WTC11 (cell line): Measurements from ENCODE around the gene STAB1. TPM values are rescaled to one million over a fixed set of nuclear protein-coding genes. Genes with fewer than 3 reads are reported as not detected.

Source experiments
- ATAC-seq: fragments of 200-7000 bp; cut with Tn5 transposase; 2 replicates; pipeline ENCODE4 v1.10.0; 2021; ENCODE audit warnings: mild to moderate bottlenecking, moderate library complexity
- CTCF ChIA-PET: fragments of 300-600 bp; sonication (Branson Sonifier 250); formaldehyde crosslinking; loops from one replicate; lab custom pipeline; 2021; ENCODE audit warnings: antibody characterized with exemption; lab: Charles Lee
- POLR2A ChIA-PET: fragments of 350-600 bp; sonication (Branson Sonifier 250); formaldehyde crosslinking; loops from one replicate; lab custom pipeline; 2021; ENCODE audit warnings: antibody characterized with exemption; lab: Charles Lee
- DNase-seq: peaks from one replicate; pipeline ENCODE4 v3.0.0; 2021; ENCODE audit warnings: low spot score
- H3K27ac Mint-ChIP-seq: 2 replicates; pipeline ENCODE4 v1.8.0; 2021; ENCODE audit warnings: mixed read lengths
- H3K27me3 Mint-ChIP-seq: 2 replicates; pipeline ENCODE4 v1.8.0; 2021; ENCODE audit warnings: low read depth, mild to moderate bottlenecking, moderate library complexity, mixed read lengths
- H3K36me3 Mint-ChIP-seq: 2 replicates; pipeline ENCODE4 v1.8.0; 2021; ENCODE audit warnings: mixed read lengths
- H3K4me1 Mint-ChIP-seq: 2 replicates; pipeline ENCODE4 v1.8.0; 2022; ENCODE audit warnings: mixed read lengths
- H3K4me3 Mint-ChIP-seq: 2 replicates; pipeline ENCODE4 v1.8.0; 2021; ENCODE audit warnings: mild to moderate bottlenecking, moderate library complexity, mixed read lengths
- H3K9me3 Mint-ChIP-seq: 2 replicates; pipeline ENCODE4 v1.8.0; 2021; ENCODE audit warnings: mixed read lengths
- ESRRA ChIP-seq: sonication (generic); formaldehyde crosslinking; IDR thresholded peaks from 2 replicates; pipeline ENCODE4 v1.8.1; 2022; ENCODE audit warnings: mild to moderate bottlenecking, missing genetic modification reagents, borderline replicate concordance
- ETV6 ChIP-seq: sonication (generic); formaldehyde crosslinking; IDR thresholded peaks from 2 replicates; pipeline ENCODE4 v1.8.1; 2022; ENCODE audit warnings: mild to moderate bottlenecking, missing genetic modification reagents
- GRHL2 ChIP-seq: fragments of 250-450 bp; sonication (Bioruptor Pico); IDR thresholded peaks from 2 replicates; pipeline ENCODE4 v1.8.0; 2022; ENCODE audit warnings: mild to moderate bottlenecking, moderate library complexity; ENCODE audit not compliant: insufficient replicate concordance, severe bottlenecking
- HMGXB4 ChIP-seq: sonication (generic); formaldehyde crosslinking; IDR thresholded peaks from 2 replicates; pipeline ENCODE4 v1.8.1; 2023; ENCODE audit warnings: mild to moderate bottlenecking, moderate library complexity, missing genetic modification reagents
- KAT7 ChIP-seq: sonication (generic); formaldehyde crosslinking; IDR thresholded peaks from 2 replicates; pipeline ENCODE4 v1.8.1; 2023; ENCODE audit warnings: missing genetic modification reagents, mild to moderate bottlenecking, borderline replicate concordance
- MYBL2 ChIP-seq: sonication (generic); formaldehyde crosslinking; IDR thresholded peaks from 2 replicates; pipeline ENCODE4 v1.8.1; 2023; ENCODE audit warnings: mild to moderate bottlenecking, moderate library complexity, missing genetic modification reagents
- NFATC4 ChIP-seq: fragments of 250-450 bp; sonication (Bioruptor Pico); IDR thresholded peaks from 2 replicates; pipeline ENCODE4 v1.9.0; 2021; ENCODE audit warnings: mild to moderate bottlenecking
- PRRX2 ChIP-seq: fragments of 250-450 bp; sonication (Bioruptor Pico); IDR thresholded peaks from 2 replicates; pipeline ENCODE4 v1.8.0; 2021; ENCODE audit warnings: mild to moderate bottlenecking
- RORB ChIP-seq: fragments of 250-450 bp; sonication (Bioruptor Pico); IDR thresholded peaks from 2 replicates; pipeline ENCODE4 v1.9.0; 2021; ENCODE audit warnings: mild to moderate bottlenecking
- SMAD4 ChIP-seq: sonication (generic); formaldehyde crosslinking; IDR thresholded peaks from 2 replicates; pipeline ENCODE4 v1.8.0; 2022; ENCODE audit warnings: mild to moderate bottlenecking, missing genetic modification reagents
- TEAD1 ChIP-seq: sonication (generic); formaldehyde crosslinking; IDR thresholded peaks from 2 replicates; pipeline ENCODE4 v1.8.0; 2022; ENCODE audit warnings: mild to moderate bottlenecking, missing genetic modification reagents
- TEAD4 ChIP-seq: sonication (generic); formaldehyde crosslinking; IDR thresholded peaks from 2 replicates; pipeline ENCODE4 v1.8.0; 2022; ENCODE audit warnings: mild to moderate bottlenecking, missing genetic modification reagents
- TP53 ChIP-seq: sonication (generic); formaldehyde crosslinking; IDR thresholded peaks from 2 replicates; pipeline ENCODE4 v1.8.1; 2023; ENCODE audit warnings: mild to moderate bottlenecking, missing genetic modification reagents
- ZMAT4 ChIP-seq: fragments of 250-450 bp; sonication (Bioruptor Pico); IDR thresholded peaks from 2 replicates; pipeline ENCODE4 v1.9.0; 2021; ENCODE audit warnings: mild to moderate bottlenecking
- ZNF232 ChIP-seq: sonication (generic); formaldehyde crosslinking; IDR thresholded peaks from 2 replicates; pipeline ENCODE4 v1.8.0; 2022; ENCODE audit warnings: mild to moderate bottlenecking, missing genetic modification reagents
- ZNF532 ChIP-seq: fragments of 250-450 bp; sonication (Bioruptor Pico); IDR thresholded peaks from 2 replicates; pipeline ENCODE4 v1.9.0; 2021; ENCODE audit warnings: mild to moderate bottlenecking, borderline replicate concordance
- ZNF671 ChIP-seq: fragments of 250-450 bp; sonication (Bioruptor Pico); IDR thresholded peaks from 2 replicates; pipeline ENCODE4 v1.8.0; 2021; ENCODE audit warnings: mild to moderate bottlenecking
- total RNA-seq: library from RNA; stranded (reverse); gene quantifications from 3 replicates; pipeline ENCODE4 v1.2.3, GENCODE V29; 2021
- TF ChIP-seq, protein P1 (sequence below): fragments of 250-450 bp; sonication (Bioruptor Pico); IDR thresholded peaks from 2 replicates; pipeline ENCODE4 v1.9.0; 2021; ENCODE audit warnings: moderate library complexity, mild to moderate bottlenecking, inconsistent platforms, borderline replicate concordance
- TF ChIP-seq, protein P2 (sequence below): sonication (generic); formaldehyde crosslinking; IDR thresholded peaks from 2 replicates; pipeline ENCODE4 v1.8.1; 2022; ENCODE audit warnings: mild to moderate bottlenecking, missing genetic modification reagents, moderate library complexity, borderline replicate concordance

The STAB1 gene
- total RNA-seq, 1 experiment from 2014 or later = 1.9 TPM

- TF ChIP-seq TEAD1 (CRISPR knock-in tag) = no peak
- no peak for TF ChIP-seq ZMAT4 (CRISPR knock-in tag)
- no peak for TF ChIP-seq RORB (CRISPR knock-in tag)
- no peak for TF ChIP-seq ZNF671 (CRISPR knock-in tag)
- no peak for TF ChIP-seq KAT7
- TF ChIP-seq MYBL2 (CRISPR knock-in tag) = no peak
These were observed 18.1 kb downstream of the STAB1 start (continued) for GRCh38 chr3:52513281-52513680.

DNA sequence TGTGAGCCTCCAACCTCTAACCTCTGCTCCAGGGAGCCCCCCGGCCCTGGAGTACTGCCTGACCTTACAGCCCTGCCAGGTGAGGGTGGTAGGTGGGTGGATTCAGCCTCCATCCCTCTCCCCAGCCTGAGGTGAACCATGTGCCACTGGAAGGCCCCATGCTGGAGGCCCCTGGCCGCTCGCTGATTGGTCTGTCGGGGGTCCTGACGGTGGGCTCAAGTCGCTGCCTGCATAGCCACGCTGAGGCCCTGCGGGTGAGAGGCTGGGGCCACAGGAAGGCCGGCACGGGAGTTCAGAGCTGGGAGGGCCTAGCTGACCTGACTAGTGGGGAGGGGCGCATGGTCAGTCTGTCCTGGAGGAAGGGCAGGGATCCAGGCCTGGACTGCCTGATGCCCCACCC is 19.4 kb downstream of the STAB1 start:
- TF ChIP-seq, protein P1, sequence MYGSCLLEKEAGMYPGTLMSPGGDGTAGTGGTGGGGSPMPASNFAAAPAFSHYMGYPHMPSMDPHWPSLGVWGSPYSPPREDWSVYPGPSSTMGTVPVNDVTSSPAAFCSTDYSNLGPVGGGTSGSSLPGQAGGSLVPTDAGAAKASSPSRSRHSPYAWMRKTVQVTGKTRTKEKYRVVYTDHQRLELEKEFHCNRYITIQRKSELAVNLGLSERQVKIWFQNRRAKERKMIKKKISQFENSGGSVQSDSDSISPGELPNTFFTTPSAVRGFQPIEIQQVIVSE (CRISPR knock-in tag) = no peak
- TF ChIP-seq TEAD4 (CRISPR knock-in tag) (no peak), ZMAT4 (CRISPR knock-in tag) (no peak), GRHL2 (CRISPR knock-in tag) (no peak), MYBL2 (CRISPR knock-in tag) (no peak), KAT7 (no peak), ZNF232 (CRISPR knock-in tag) (no peak), PRRX2 (CRISPR knock-in tag) (no peak), ESRRA (CRISPR knock-in tag) (no peak), TP53 (no peak), ZNF532 (CRISPR knock-in tag) (no peak), ETV6 (CRISPR knock-in tag) (no peak), HMGXB4 (no peak), NFATC4 (CRISPR knock-in tag) (no peak), SMAD4 (CRISPR knock-in tag) (no peak)
- TF ChIP-seq, protein P2, sequence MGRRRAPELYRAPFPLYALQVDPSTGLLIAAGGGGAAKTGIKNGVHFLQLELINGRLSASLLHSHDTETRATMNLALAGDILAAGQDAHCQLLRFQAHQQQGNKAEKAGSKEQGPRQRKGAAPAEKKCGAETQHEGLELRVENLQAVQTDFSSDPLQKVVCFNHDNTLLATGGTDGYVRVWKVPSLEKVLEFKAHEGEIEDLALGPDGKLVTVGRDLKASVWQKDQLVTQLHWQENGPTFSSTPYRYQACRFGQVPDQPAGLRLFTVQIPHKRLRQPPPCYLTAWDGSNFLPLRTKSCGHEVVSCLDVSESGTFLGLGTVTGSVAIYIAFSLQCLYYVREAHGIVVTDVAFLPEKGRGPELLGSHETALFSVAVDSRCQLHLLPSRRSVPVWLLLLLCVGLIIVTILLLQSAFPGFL (CRISPR knock-in tag) = no peak
- no peak overlapping the region for H3K27ac Mint-ChIP-seq
- H3K9me3 Mint-ChIP-seq = no peaks in the 10 kb centered on the region
- no peaks in the 10 kb centered on the region for H3K36me3 Mint-ChIP-seq
- no peak for DNase-seq
- no peak for ATAC-seq
- CTCF ChIA-PET = no interaction called here
- no peaks in the 10 kb centered on the region; the same call in 1 of the 2 replicates for H3K27me3 Mint-ChIP-seq
- no peak overlapping the region for H3K4me3 Mint-ChIP-seq
- POLR2A ChIA-PET = no interaction called here
- H3K4me1 Mint-ChIP-seq = peaks cover 7% of the 10 kb centered on the region
